Neural progenitor cell (in vitro differentiated cells): ENCODE results near the gene PDE7B.

Experiments
- CTCF ChIP-seq: fragments of 200-600 bp; sonication (generic); IDR thresholded peaks from 2 replicates; pipeline ENCODE4 v1.5.1; 2017; ENCODE audit warnings: antibody characterized with exemption, mild to moderate bottlenecking
- EZH2 ChIP-seq: fragments of 200-600 bp; sonication (generic); IDR thresholded peaks from 2 replicates; pipeline ENCODE4 v1.6.1; 2017; ENCODE audit warnings: antibody characterized with exemption, mild to moderate bottlenecking, moderate library complexity
- EZH2phosphoT487 ChIP-seq: fragments of 200-600 bp; sonication (generic); IDR thresholded peaks from 2 replicates; pipeline ENCODE4 v1.6.1; 2017; ENCODE audit warnings: antibody characterized with exemption

- TF ChIP-seq EZH2phosphoT487 (no peak), CTCF (no peak), EZH2 (no peak)
Measured at GRCh38 chr6:135993361-135993760, 141.9 kb downstream of the PDE7B start.
